Right lobe of liver (tissue), 4 donors: ENCODE measurements around the gene AKTIP.

Experiments used
- CTCF ChIP-seq, 4 donors: fragments of 200-600 bp in 3 of 4; fragments of 450-650 bp in 1 of 4; IDR thresholded peaks; one replicate each; pipeline versions ENCODE4 v1.5.1 to v1.8.0; 2016 to 2022; ENCODE audit warnings: antibody characterized with exemption in 4 of 4, mild to moderate bottlenecking in 2 of 4
- POLR2A ChIP-seq: fragments of 450-650 bp; IDR thresholded peaks from one replicate; pipeline ENCODE4 v1.6.1; 2017; ENCODE audit warnings: antibody characterized with exemption, mild to moderate bottlenecking
- donor health status: DM: no; HTN: no; CAD: no.
- donor health status: DM: no; HTN: no; CAD: no.
- donor health status: DM: no; HTN: yes; CAD: no.

GRCh38 chr16:53519417-53520091, 16.5 kb upstream of the AKTIP start:
- TF ChIP-seq POLR2A (no peak), CTCF (IDR thresholded peaks at IDR 0.05) (no peak)
